Renal cortex interstitium (tissue), 11 donors: ENCODE results near the gene NRL. TPM values are rescaled to one million over a fixed set of nuclear protein-coding genes. Genes with fewer than 3 reads are reported as not detected.
A peak's percentile ranks its signal among the peaks of the same experiment; 100 is the strongest.

Source experiments
- DNase-seq, 11 donors: peaks; one replicate each; pipeline ENCODE4 v3.0.0-alpha.2; 2013; ENCODE audit warnings: low read depth in 9 of 11, low spot score in 4 of 11; ENCODE audit errors: extremely low read depth in 1 of 11
- polyA plus RNA-seq, 3 donors: library from polyadenylated mRNA; unstranded; fragments of 120-200 nt; gene quantifications; one replicate each; pipeline ENCODE4 v1.2.1, GENCODE V29; 2013; ENCODE audit not compliant: insufficient read length in 3 of 3

Gene NRL
- polyA plus RNA-seq, 3 donors = 1.5 to 2.7 (median 2.4) TPM

GRCh38 chr14:24146978-24147760, 32.4 kb upstream of the NRL start, which contains the start of gene RNF31:
TSS of gene RNF31 (plus strand) at chr14:24147498. CDS start at chr14:24147699, 201 bp downstream.
- DNase-seq = peak; percentile 92 to 98 (median 97)

DNA sequence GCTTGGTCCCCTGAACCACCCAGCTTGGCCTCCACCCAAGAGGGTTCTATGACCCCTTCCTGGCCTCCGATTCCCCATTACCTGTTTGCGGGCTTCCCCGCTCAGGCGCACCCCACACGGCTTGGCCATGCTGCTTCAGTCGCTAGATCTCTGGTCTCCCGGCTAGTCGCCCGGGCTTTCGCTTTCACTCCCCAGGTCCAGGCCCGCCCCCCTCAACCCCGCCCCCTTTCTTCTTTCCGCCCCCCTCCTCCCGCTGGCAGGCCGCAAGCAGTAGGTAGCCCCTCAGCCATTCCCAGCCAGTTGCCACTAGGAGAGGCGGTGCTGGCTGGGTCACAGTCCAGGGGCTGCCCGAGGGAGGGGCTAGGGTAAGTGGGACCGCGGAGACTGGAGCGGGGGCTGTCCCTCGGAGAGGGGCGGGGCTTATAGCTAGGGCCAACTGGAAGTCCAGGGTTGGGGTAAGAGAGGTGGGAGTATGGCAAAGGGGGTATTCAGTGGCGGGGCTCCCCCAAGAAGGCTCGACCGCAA, 31.8 kb upstream of the NRL start, which contains the start of gene PSME2:
TSS of gene PSME2 (minus strand) at position 158 of the 525 bp plus-strand sequence. CDS start at position 129, 29 bp downstream.
- DNase-seq = peak; percentile 82 to 97 (median 94)

- DNase-seq = no peak
Observed at GRCh38 chr14:24145690-24146452, 31.1 kb upstream of the NRL start.

DNA sequence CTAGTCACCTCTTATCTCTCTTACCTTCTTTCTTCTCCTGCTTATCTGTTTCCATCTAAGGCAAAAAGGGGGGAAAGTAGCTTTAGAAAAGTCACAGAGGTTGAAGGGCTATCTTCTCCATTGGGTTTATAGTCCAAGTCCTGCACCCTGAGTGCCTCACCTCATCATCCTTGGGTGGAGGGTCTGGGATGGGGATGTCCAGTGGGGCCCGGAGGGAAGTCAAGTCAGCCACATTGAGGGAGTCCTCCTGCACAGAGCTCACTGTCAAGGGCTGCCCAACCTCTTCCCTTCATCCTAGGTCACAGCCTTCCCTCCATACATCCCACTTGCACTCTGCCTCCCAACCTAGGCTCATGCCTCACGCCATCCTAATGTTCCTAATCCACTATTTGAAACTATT, 30.5 kb upstream of the NRL start:
- DNase-seq = no peak

DNA sequence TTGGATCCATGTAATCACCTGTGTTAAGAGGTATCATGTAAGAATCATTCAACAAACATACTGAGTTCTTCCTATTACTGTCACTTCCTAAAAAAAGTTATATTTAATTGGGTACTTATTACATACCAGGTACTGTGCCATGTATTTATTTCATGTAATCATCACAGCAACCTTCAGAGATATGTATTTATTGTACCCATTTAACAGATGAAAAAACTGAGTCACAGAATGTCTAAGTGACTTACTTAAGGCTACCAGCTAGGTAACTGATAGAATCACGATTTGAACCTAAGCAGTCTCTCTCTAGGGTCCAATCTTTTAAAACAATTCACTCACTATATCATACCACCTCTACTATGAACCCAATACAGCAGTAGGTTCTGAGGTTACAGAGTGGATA, 29.7 kb upstream of the NRL start:
- no peak for DNase-seq

DNA sequence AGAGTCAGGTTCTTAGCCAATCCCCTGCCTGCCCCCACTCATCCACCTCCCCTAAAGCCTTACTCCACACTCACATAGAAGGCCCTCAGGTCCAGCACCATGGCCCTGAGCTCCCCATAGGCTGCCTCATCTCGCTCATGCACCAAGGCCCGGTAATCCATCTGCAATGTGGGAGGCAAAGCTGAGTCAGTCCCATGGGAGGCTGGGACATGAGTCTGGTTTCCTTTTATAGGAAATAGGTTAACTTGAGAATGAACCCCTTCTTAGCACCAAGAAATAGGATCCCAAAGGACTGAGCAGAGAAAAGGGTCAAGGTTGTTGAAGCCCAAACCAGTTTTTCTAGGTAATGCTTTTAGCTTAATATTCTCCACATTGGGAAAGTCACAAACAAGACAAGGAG, 28.8 kb upstream of the NRL start:
- no peak for DNase-seq

GRCh38 chr14:24141097-24141880, 26.5 kb upstream of the NRL start, which contains the start of gene EMC9:
TSS of gene EMC9 (minus strand) at chr14:24141591. CDS start at chr14:24141304, 287 bp downstream.
- DNase-seq = peak; percentile 97 to 100 (median 99)

DNA sequence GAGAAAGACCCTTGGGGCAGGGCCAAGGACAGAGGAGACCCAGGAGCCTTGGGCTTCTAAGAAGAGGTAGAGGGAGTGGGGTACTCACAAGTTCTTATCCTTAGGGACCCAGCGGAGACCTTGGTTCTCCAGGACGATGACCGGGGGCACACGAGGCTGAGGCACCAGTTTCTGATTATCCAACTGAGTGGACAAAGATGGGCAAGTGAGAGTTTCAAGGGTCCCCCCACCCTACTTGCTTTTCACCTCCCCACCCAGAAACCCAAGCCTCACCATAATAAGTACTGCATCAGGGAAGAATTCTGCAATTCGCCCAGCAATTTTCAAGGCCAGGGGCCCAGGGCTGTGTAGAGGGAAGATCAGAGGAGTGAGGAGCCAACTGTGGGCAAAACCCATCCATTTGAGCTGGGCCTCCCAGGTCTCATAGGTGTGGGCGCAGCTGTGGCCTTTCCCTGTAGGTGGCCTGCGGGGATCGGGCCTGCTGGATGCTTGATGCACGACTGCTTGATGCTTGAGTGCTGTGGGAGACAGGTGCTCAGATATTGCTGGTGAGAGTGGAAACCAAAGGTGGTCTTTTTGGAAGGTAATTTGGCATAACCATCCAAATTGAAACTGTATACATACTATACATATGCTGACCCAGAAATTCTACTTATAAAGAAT, 24.7 kb upstream of the NRL start:
- no peak for DNase-seq

DNA sequence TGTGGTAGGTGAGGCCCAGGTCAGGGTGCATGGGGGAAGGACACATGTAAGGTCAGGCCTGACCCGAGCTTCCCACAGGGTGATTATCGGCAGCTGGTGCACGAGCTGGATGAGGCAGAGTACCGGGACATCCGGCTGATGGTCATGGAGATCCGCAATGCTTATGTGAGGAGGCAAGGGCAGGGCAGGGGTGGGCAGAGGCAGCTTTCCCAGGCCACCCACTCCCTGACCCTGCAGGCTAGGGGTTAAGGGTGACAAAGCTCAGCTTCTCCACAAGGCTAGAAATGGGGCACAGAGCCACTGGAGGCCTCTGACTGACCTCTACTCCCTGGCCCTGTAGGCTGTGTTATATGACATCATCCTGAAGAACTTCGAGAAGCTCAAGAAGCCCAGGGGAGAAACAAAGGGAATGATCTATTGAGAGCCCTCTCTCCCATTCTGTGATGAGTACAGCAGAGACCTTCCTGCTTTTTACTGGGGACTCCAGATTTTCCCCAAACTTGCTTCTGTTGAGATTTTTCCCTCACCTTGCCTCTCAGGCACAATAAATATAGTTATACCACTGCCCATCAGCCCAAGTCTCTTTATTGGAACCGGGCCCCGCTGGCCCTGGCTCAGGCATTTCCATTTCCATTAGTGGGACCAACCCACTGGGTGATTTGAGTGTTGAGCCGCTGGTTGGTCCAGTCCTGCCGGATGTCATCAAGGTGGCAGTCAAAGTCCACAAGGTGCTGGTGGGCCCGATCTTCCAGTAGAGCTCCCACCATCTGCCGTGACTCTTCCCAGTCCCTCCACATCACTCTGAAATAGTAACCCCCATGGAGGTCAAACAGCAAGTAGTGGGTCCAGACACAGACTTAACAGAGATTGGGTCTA, 23.9 kb upstream of the NRL start:
- DNase-seq = no peak

DNA sequence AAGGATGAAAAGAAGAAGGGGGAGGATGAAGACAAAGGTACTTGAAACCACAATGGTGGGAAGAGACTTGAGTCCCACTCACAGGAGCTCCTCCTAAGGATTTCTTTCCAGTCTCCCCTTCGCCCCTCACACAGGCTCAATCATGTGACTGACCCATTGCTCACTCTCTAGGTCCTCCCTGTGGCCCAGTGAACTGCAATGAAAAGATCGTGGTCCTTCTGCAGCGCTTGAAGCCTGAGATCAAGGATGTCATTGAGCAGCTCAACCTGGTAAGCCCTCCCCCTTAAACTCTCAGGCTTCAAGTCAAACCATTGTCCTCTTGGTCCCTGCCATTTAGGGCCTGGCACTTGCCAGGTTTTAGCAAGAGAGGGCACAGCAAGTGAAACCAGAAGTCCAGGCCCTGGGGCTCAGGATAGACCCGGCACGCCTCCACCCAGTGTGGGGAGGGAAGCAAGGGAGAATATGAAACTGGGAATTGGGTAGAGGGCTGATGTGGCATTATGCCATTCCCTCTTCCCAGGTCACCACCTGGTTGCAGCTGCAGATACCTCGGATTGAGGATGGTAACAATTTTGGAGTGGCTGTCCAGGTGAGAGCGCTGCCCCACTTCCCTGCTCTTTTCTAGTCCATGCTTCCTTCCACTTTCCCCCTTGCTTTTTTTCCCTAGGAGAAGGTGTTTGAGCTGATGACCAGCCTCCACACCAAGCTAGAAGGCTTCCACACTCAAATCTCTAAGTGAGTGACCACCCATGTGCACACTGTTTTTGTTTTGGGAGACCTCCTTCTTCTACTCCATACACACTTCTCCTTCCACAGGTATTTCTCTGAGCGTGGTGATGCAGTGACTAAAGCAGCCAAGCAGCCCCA, 23.0 kb upstream of the NRL start:
- DNase-seq = no peak

DNA sequence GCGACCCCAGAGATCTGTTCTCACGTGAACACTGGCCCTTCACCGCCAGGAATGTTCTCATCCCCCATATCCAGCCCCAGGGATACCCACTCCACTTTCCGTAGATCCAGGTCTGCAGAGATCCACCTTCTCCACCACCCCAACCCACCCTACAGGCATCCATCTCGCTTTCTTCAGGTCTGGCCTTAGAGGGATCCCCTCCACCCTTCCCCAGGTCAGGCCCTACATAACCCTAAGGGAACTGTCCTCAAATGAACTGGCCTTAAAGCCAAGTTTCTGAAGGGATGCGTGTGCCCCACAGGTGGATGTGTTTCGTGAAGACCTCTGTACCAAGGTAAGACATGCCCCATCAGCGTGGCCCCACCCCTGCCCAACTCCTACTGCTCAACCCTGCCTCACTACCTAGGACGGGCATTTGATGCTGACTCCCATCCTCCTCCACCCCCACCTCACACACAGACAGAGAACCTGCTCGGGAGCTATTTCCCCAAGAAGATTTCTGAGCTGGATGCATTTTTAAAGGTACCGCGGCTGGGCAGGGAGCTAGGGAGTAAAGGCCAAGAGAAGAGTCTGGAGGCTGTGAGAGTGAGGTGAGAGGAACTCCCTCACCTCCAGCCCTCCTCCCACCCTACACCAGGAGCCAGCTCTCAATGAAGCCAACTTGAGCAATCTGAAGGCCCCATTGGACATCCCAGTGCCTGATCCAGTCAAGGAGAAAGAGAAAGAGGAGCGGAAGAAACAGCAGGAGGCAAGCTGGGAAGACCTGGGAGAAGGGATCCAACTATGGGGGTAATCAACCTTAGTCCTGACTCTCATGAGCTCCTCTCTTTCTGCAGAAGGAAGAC, 22.2 kb upstream of the NRL start:
- DNase-seq = no peak

DNA sequence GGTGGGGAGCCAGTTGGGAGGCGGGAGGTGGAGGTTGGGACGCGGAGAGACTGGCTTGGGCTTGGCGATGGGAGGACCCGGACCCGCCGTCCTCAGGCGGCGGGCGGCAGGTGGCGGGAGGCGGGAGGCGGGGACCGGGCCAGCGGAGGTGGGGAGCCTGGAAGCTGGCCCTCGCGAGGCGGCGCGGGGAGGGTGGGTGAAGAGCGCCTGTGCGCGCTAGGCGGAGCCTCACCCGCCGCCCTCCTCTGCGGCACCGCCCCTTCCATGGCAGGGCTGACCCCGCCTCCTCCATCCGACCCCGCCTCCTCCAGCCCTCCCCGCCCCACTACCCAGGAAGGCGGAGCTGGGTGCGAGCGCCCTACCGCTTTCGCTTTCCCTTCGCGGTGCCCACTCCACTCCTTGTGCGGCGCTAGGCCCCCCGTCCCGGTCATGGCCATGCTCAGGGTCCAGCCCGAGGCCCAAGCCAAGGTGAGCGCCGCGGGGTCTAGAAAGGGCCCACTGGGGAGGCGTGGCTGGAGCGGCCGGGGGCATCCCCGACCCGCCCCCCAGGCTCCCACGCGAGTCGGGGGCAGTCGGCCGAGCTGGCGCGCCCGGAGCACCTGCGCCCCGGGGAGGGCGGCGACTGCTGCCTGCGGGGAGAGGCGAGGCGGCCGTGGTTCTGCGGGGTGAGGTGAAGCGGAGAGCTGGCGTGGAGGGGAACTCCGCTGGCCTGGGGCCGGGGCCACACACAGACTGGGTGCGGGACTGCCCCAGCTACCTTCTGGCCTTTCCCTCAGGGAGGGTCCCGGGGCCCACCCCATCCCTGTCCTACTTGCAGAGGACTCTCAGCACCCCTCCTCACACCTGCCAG, 21.3 kb upstream of the NRL start, which contains the start of gene PSME1:
TSS of gene PSME1 (plus strand) at position 361 of the 850 bp plus-strand sequence. CDS start at position 430, 69 bp downstream.
- DNase-seq = peak; percentile 68 to 90 (median 85)

DNA sequence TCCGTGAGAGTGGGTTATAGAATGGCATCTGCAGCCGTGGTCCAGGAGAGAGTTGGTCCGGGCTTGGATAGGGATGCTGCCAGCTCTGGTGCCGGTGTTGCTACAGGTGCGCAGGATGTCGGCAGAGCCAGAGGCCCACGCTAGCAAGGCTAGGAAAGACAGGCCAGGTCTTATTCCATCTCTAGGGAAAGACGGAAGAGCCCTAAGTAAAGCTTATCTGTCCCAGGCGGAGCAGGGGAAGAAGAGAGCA, 20.8 kb upstream of the NRL start:
- DNase-seq = peak in 1 of 11 donors; percentile 19

DNA sequence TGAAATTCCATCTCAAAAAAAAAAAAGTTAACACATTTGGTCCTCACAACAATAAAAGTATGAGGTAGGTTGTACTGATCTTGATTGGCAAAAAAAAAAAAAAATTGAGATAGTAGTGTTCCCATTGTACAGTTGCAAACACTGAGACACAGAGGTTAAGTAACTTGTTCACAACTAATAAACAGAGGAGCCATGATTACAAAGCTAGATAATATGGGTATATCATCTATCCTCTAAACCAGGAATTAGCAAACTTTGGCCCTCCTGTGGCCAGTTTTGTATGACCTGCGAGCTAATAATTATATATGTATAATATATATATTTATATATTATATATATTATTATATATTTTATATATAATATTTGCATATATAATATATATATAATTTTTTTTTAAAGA, 19.0 kb upstream of the NRL start:
- no peak for DNase-seq

- DNase-seq = no peak
Observed at GRCh38 chr14:24132976-24133375, 18.2 kb upstream of the NRL start.
